T-helper 17 cell (primary cell): ENCODE measurements around the gene ERBB2. TPM values are rescaled to one million over a fixed set of nuclear protein-coding genes. Genes with fewer than 3 reads are reported as not detected.
"Not testable (repeated sequence)": the region's sequence is repeated elsewhere in the genome, so short reads cannot be mapped to it uniquely, and the experiment has no call there.

ENCODE experiments used
- ATAC-seq: fragments of 150-1000 bp; cut with Tn5 transposase; 2 replicates; pipeline ENCODE4 v1.10.0; 2021; ENCODE audit warnings: mild to moderate bottlenecking, moderate library complexity
- DNase-seq, 3 donors: peaks; one replicate each; pipeline versions ENCODE4 v3.0.0 to v3.0.0-alpha.2; 2020 to 2021
- H3K9me3 ChIP-seq: one replicate; pipeline ENCODE4 v1.7.0; 2013; ENCODE audit warnings: low read length, mild to moderate bottlenecking; ENCODE audit not compliant: control insufficient read depth, poor library complexity, severe bottlenecking
- H3K27ac Mint-ChIP-seq: one replicate; pipeline ENCODE4 v1.8.0; 2022; ENCODE audit warnings: mild to moderate bottlenecking, moderate library complexity, mixed read lengths
- H3K27me3 Mint-ChIP-seq: one replicate; pipeline ENCODE4 v1.8.0; 2022; ENCODE audit warnings: mixed read lengths
- H3K36me3 Mint-ChIP-seq: one replicate; pipeline ENCODE4 v1.8.0; 2022; ENCODE audit warnings: low read depth, mixed read lengths
- H3K4me1 Mint-ChIP-seq: one replicate; pipeline ENCODE4 v1.8.0; 2022; ENCODE audit warnings: mild to moderate bottlenecking, mixed read lengths
- H3K4me3 Mint-ChIP-seq: one replicate; pipeline ENCODE4 v1.8.0; 2022; ENCODE audit warnings: mild to moderate bottlenecking, moderate library complexity, mixed read lengths
- total RNA-seq, 4 donors: library from RNA in 2 of 4; stranded (reverse) in 2 of 4; gene quantifications; one replicate each; pipeline ENCODE4 v1.2.3 and lab custom pipeline; 2022 to 2026

Gene ERBB2
- total RNA-seq, 2 donors from 2014 or later = 1.3 to 3.5 TPM

DNA sequence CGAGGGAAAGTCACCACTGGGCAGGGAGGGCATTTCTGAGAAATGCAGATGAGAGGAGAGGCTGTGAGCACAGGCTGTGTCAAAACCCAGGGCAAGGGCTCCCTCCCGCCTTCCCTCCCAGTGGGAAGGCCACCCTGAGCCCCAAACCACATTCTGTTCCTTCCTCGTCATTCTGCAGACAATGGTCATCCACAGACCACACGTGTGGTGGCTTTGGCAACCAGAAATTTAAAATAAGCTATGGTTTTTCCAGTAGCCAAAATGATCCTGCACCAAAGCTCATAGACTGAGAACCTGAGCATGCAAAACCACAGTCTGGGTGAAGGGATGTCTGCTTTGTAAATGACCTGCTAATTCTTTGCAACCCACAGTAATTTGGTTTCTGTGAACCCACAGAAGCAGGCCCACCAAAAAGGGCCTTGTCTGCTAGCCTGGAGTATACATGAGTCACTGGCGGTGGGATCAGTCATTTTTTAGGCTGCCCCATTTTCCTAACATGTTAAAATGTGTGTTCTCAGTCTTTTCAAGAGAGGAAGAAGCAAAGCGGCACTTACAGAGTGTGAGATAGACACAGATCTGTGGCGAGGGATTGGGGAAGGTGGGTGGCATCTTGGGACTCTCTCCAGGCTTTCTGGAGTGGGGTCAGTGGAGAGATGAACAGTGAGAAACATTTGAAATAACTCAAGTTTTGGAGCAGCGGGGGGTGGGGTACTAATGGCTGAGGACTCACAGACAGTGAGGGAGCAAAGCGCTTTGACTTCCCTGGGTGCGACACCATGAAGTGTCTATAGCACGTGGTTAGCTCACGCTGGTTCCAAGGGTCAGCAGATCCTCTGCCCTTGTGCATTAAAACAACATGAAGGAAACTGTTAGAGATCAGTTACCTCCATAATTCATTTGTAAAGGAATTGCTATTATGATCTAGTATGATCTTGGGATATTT lies 58.3 kb downstream of the ERBB2 start:
- DNase-seq (peak in 1 of 3 donors; percentile 50), ATAC-seq (no peak)
- peak overlapping the region; percentile 97 for H3K27ac Mint-ChIP-seq
- peaks cover 2% of the 10 kb centered on the region for H3K36me3 Mint-ChIP-seq
- peaks cover 48% of the 10 kb centered on the region for H3K4me1 Mint-ChIP-seq
- H3K4me3 Mint-ChIP-seq = peak overlapping the region; percentile 52
- H3K27me3 Mint-ChIP-seq = no peaks in the 10 kb centered on the region
- no peaks in the 10 kb centered on the region for H3K9me3 ChIP-seq

DNA sequence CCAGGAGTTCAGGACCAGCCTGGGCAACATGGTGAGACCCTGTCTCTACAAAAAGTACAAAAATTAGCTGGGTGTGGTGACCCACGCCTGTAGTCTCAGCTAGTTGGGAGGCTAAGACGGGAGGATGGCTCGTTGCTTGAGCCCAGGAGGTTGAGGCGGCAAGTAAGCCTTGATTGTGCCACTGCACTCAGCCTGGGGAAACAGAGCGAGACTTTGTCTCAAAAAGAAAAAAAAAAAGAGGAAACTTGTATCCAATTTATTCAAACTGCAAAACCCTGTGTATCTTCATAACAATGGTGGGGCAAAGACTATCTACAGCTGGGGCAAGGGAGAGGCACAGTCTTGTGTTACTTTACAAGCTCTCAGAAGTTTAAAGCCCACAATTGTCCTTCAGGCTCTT lies 59.3 kb downstream of the ERBB2 start:
- no peaks in the 10 kb centered on the region for H3K9me3 ChIP-seq
- DNase-seq = no peak
- ATAC-seq = no peak
- Mint-ChIP-seq H3K36me3 (peaks cover 2% of the 10 kb centered on the region), H3K4me1 (peaks cover 43% of the 10 kb centered on the region), H3K27me3 (no peaks in the 10 kb centered on the region), H3K27ac (peak overlapping the region; percentile 97), H3K4me3 (no peak overlapping the region)

DNA sequence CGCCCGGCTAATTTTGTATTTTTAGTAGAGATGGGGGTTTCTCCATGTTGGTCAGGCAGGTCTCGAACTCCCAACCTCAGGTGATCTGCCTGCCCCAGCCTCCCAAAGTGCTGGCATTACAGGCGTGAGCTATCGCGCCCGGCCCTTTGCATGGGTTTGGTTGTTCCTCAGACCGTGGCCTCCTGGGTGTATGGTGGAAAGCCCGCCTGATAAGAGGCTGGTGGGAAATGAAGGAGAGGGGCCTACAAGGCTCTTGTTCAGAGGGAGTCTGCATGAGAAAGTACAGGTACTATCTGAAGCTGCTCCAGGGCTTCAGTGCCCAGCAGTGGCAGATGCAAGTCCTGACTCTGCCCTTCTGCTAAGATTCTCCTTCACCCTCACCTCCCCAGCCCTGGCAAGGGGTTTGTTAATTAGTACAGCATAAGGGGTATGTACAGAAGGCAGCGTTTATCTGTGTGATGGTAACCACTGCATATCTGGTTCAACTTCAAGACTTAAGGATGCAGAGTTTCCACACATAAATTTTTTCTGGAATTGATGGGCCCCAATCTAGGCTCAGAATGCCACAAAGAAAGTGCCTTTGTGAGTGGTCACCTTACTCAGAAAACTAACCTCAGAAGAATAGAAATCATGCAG lies 62.1 kb downstream of the ERBB2 start:
- DNase-seq (no peak), ATAC-seq (no peak)
- peaks cover 7% of the 10 kb centered on the region for H3K36me3 Mint-ChIP-seq

DNA sequence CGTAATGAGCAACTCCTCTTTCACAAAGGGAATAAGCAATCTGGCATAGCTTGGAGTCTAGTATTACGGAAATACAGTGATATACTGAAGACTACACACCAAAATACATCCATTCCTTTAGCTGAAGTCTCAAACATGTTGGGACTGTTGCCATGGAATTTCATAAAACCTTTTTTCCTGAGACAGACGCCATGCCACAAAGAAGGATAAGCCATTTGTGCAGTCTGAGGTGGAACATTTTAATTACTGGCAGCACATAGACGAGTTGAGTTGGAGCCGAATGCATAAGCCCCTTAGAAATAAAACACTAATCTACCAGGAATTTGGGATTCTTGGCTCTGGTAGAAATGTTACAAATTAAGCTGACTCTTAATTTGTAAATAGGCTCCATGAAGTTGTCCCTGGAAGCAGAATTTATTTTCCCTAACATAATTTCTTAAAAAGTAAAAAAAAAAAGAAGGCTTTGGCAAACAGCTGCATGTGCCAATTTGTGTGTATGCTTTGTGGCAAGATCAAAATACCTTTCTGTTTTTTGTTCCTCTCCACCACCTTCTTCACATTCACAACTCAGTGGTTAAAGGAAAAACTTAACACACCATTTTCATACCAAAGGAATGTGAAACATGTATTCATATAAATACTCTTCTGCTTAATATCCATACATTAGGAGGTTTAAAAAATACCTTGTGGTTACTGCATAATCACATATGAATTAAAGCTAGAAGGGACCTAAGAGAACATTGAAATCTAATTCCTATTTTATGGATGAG lies 63.4 kb downstream of the ERBB2 start:
- no peaks in the 10 kb centered on the region for H3K9me3 ChIP-seq
- H3K4me3 Mint-ChIP-seq = no peak overlapping the region
- H3K36me3 Mint-ChIP-seq = peaks cover 11% of the 10 kb centered on the region
- H3K4me1 Mint-ChIP-seq = peaks cover 41% of the 10 kb centered on the region
- H3K27me3 Mint-ChIP-seq = no peaks in the 10 kb centered on the region
- H3K27ac Mint-ChIP-seq = peak overlapping the region; percentile 8
- no peak for ATAC-seq
- DNase-seq = no peak

More for the DNA sequence above, 62.1 kb downstream of the ERBB2 start:
- Mint-ChIP-seq H3K27ac (peak overlapping the region; percentile 8), H3K4me3 (no peak overlapping the region), H3K27me3 (no peaks in the 10 kb centered on the region), H3K4me1 (peaks cover 43% of the 10 kb centered on the region)
- no peaks in the 10 kb centered on the region for H3K9me3 ChIP-seq

DNA sequence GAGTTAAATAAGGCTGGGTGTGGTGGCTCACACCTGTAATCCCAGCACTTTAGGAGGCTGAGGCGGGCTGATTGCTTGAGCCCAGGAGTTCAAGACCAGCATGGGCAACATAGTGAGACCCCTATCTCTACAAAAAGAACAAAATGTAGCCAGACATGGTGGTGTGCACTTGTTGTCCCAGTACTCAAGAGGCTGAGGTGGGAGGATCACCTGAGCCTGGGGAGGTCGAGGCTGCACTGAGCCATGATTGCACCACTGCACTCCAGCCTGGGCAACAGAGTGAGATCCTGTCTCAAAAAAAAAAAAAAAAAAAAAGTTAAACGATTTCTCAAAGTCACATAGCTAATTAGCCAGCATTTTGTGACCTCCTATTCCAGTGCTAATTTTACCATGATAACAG lies 64.3 kb downstream of the ERBB2 start:
- not testable (repeated sequence) for H3K9me3 ChIP-seq, DNase-seq, ATAC-seq, H3K27ac Mint-ChIP-seq, H3K4me3 Mint-ChIP-seq, H3K27me3 Mint-ChIP-seq
- Mint-ChIP-seq H3K36me3 (peaks cover 11% of the 10 kb centered on the region), H3K4me1 (peaks cover 39% of the 10 kb centered on the region)

DNA sequence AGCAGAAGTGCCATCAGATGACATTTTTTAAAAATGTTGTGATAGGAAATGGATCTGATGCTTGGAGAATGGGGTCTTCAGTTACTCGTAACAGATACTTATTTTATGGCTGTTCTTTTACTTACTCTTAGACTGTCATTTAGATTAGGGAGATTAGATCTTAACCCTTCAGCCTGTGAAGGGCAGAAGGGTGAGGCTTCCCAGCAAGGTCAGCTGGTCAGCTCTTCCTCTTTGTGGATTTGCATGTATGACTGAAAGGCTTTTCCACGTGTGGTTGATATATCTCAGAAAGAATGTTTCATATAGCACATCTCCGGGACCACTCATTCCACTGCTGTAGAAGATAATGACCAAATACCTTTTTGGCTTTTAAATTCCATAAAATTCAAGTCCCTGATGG lies 65.3 kb downstream of the ERBB2 start:
- peak overlapping the region; percentile 98 for H3K27ac Mint-ChIP-seq
- peaks cover 42% of the 10 kb centered on the region for H3K4me1 Mint-ChIP-seq
- H3K9me3 ChIP-seq = no peaks in the 10 kb centered on the region
- peaks cover 11% of the 10 kb centered on the region for H3K36me3 Mint-ChIP-seq
- no peak for DNase-seq
- no peaks in the 10 kb centered on the region for H3K27me3 Mint-ChIP-seq
- peak overlapping the region; percentile 36 for H3K4me3 Mint-ChIP-seq
- no peak for ATAC-seq

DNA sequence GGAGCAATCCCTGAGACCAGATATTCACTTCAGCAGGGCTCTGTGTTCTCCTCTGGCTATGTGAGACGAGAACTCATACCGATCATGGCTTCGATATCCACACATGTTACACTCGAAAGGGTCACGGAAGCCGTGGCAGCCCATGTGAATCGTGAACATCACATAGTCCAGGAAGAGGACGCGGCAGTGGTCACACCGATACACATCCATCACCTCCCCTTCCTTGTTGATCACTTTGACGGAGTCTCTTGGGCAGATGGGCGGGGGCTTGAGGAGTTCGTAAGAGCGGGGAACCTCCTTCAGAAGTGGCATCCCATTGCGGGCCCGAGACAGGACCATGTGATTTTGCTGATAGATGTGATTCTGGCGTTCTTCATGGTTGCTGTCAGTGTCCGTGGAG lies 65.9 kb downstream of the ERBB2 start:
- Mint-ChIP-seq H3K4me3 (peak overlapping the region; percentile 36), H3K27me3 (no peaks in the 10 kb centered on the region), H3K4me1 (peaks cover 48% of the 10 kb centered on the region), H3K27ac (peak overlapping the region; percentile 98), H3K36me3 (peaks cover 11% of the 10 kb centered on the region)
- ATAC-seq (no peak), DNase-seq (no peak)
- H3K9me3 ChIP-seq = no peaks in the 10 kb centered on the region

DNA sequence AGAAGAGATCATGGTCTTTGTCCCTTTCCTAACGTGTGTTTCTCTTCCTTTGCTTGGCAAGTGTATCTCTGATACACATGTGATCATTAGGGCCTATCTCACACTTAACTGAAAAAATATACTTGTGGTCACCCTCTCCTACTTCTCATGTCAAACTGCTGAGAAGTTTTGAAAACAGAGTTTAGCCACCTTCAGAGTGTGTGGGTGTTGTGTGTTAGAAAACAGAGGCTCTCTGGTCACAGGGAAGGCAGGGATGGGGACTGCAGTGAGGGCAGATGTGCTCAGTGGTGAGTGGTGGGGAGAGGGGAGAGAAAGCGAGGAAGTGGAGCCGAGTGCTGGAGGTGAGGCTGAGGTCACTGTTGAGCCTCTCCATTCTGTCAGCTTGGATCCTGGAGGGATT lies 67.3 kb downstream of the ERBB2 start:
- H3K27ac Mint-ChIP-seq = peak overlapping the region; percentile 98
- H3K4me1 Mint-ChIP-seq = peaks cover 59% of the 10 kb centered on the region
- ATAC-seq = no peak
- no peak for DNase-seq
- H3K36me3 Mint-ChIP-seq = peaks cover 17% of the 10 kb centered on the region
- H3K4me3 Mint-ChIP-seq = peak overlapping the region; percentile 65
- H3K9me3 ChIP-seq = no peaks in the 10 kb centered on the region
- H3K27me3 Mint-ChIP-seq = no peaks in the 10 kb centered on the region

DNA sequence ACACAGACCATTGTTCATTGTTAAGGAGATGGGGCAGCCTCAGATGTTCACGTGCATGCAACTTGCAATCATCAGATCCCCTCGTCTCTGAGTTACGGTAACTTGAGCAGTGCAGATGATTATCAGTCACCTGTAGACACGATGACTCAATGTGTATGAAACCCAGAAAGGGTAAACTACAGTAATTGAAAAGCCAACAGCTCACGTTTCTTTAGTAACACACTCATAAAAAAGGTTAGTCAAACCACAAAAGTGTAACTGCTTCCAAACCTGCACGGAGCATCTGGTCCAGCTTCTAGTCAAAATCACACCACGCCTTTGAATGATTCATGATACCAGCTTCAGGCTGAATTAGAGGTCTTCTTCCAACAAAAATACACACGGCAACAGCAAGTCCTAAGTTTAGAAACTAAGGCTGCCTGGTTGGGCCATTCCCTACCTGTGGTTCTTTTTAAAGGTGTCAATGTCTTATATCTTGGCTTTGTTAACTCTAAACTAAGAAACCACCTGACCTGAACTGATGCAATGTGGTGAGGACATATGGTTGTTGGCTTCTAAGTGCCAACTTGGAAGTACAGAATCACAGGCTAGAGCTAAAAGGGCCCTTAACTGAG lies 70.2 kb downstream of the ERBB2 start:
- Mint-ChIP-seq H3K4me3 (peak overlapping the region; percentile 89), H3K27ac (peak overlapping the region; percentile 98), H3K36me3 (peaks cover 15% of the 10 kb centered on the region), H3K27me3 (no peaks in the 10 kb centered on the region), H3K4me1 (peaks cover 78% of the 10 kb centered on the region)
- peak; percentile 83 for ATAC-seq
- no peaks in the 10 kb centered on the region for H3K9me3 ChIP-seq
- DNase-seq = peak in 1 of 3 donors; percentile 47

DNA sequence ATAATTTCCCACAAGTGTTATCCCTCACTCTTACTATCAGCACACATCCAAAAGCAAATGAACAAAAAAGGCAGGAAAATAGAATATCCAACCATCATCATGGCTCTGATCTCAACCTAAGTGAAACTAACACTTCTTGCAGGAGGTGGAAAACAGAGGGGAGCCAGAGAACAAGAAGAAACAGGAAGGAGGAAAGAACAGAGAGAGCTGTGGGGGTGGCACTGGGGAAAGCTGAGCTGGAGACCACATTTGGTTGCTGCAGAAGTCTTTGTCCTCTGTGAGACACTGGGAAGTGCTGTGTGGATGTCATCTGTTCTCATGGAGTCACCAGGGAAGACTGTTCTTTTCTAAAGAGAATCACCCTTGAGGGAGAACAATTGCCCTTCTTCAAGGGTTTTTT lies 72.6 kb downstream of the ERBB2 start:
- Mint-ChIP-seq H3K4me3 (peak overlapping the region; percentile 89), H3K27ac (peak overlapping the region; percentile 98), H3K4me1 (peaks cover 68% of the 10 kb centered on the region), H3K36me3 (peaks cover 13% of the 10 kb centered on the region), H3K27me3 (no peaks in the 10 kb centered on the region)
- H3K9me3 ChIP-seq = no peaks in the 10 kb centered on the region
- no peak for DNase-seq
- ATAC-seq = no peak

DNA sequence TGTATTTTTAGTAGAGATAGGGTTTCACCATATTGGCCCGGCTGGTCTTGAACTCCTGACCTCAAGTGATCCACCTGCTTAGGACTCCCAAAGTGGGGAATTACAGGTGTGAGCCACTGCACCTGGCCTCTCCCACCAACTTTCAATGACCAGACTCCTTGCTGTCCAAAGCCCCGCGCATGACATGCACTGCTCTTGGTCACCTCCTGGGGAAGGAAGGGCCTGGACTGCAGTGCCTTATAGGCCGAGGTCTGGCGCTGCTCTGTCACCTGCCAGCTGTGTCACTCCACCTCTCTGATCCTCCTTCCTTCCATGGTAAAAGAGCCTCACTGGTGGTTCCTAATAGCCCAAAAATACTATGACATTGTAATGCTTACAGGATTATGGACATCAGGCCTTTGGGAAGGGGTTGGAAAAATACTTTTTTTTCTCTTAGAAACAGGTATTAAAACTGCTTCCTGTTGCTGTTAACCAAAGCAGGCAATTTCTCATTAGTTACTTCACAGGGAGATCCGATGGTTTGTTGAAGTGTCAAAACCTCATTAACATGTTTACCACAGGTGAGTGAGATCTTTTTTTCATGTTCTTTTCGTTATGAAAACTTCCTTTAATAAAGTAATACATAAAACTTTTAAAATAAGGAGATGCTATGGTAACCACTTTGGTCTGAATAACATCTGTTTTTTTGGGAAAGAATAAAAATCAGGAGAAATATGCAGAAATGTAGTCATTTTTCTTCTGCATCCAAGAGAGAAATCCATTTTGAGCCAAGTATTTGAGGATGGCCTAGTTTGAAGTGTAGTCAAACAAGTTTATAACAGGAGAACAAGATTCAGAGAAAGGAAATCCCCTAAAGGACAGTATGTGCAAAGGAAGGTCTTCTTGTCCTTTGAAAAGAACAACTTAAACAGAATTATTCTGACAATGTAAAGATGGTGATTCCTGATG lies 73.4 kb downstream of the ERBB2 start:
- H3K27ac Mint-ChIP-seq = peak overlapping the region; percentile 98
- H3K4me1 Mint-ChIP-seq = peaks cover 62% of the 10 kb centered on the region
- ATAC-seq (no peak), DNase-seq (no peak)
- no peaks in the 10 kb centered on the region for H3K9me3 ChIP-seq
- peaks cover 15% of the 10 kb centered on the region for H3K36me3 Mint-ChIP-seq
- peak overlapping the region; percentile 89 for H3K4me3 Mint-ChIP-seq
- H3K27me3 Mint-ChIP-seq = no peaks in the 10 kb centered on the region

DNA sequence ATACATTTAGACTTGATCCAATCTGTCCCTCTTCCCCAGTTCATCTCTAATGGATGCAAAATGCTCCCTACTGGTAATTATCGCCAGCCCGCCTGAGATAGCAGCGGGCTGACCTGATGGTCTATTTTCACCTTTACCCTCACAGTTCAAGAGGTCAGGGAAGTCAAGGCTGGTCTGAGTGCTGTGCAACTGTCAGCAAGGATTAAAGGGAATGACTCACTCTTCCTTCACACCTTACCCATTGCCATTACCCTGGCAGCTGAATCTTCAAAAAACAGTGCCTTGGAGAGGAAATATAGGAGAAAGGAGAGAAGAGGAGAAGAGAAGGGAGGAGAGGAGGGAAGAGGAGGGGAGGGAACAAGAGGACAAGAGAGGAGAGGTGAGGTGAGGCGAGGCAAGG lies 74.2 kb downstream of the ERBB2 start:
- Mint-ChIP-seq H3K4me3 (peak overlapping the region; percentile 89), H3K27ac (peak overlapping the region; percentile 98), H3K36me3 (peaks cover 15% of the 10 kb centered on the region), H3K4me1 (peaks cover 58% of the 10 kb centered on the region), H3K27me3 (no peaks in the 10 kb centered on the region)
- no peaks in the 10 kb centered on the region for H3K9me3 ChIP-seq
- DNase-seq (no peak), ATAC-seq (no peak)
